Panc1 (cell line): ENCODE results near the gene RASGRF2. TPM values are rescaled to one million over a fixed set of nuclear protein-coding genes. Genes with fewer than 3 reads are reported as not detected.

Experiments
- ATAC-seq: fragments of 200-7000 bp; cut with Tn5 transposase; 2 replicates; pipeline ENCODE4 v1.9.1; 2020; ENCODE audit warnings: mild to moderate bottlenecking, moderate library complexity
- BruUV-seq: library from RNA; stranded (reverse); fragments of 400-500 nt; replicated peaks from 2 replicates; lab custom pipeline; 2021; lab: Mats Ljungman, UMichigan
- CTCF ChIA-PET: fragments of 300-600 bp; sonication (Branson Sonifier 250); formaldehyde crosslinking; loops from one replicate; lab custom pipeline; 2022; ENCODE audit warnings: antibody characterized with exemption; lab: Charles Lee
- POLR2A ChIA-PET: fragments of 300-600 bp; sonication (Branson Sonifier 250); formaldehyde crosslinking; loops from one replicate; lab custom pipeline; 2022; ENCODE audit warnings: antibody characterized with exemption; lab: Charles Lee
- DNase-seq: peaks from one replicate; pipeline ENCODE4 v3.0.0-alpha.2; 2010; ENCODE audit warnings: low read depth, low spot score
- H3K27ac ChIP-seq: 2 replicates; pipeline ENCODE4 v1.5.1; 2011; ENCODE audit warnings: mild to moderate bottlenecking, low read length, inconsistent platforms
- H3K27me3 ChIP-seq: fragments of 200-500 bp; sonication (Bioruptor generic); 2 replicates; pipeline ENCODE4 v1.6.0; 2014; ENCODE audit warnings: low read length, inconsistent platforms; ENCODE audit not compliant: control insufficient read depth, insufficient read depth
- H3K36me3 ChIP-seq: fragments of 200-500 bp; sonication (Bioruptor generic); 2 replicates; pipeline ENCODE4 v1.5.1; 2014; ENCODE audit warnings: inconsistent platforms, mild to moderate bottlenecking, low read length, moderate library complexity; ENCODE audit not compliant: control insufficient read depth, insufficient read depth
- H3K4me1 ChIP-seq: 2 replicates; pipeline ENCODE4 v1.5.1; 2011; ENCODE audit warnings: inconsistent platforms, mild to moderate bottlenecking, low read length, moderate library complexity; ENCODE audit not compliant: control insufficient read depth, insufficient read depth
- H3K4me3 ChIP-seq, 2 experiments: 2 replicates each; pipeline ENCODE4 v1.5.1; 2011 to 2012; ENCODE audit warnings: low read depth in 2 of 2, low read length in 2 of 2, mild to moderate bottlenecking in 2 of 2, inconsistent platforms in 1 of 2, moderate library complexity in 1 of 2
- H3K9me3 ChIP-seq: fragments of 200-500 bp; sonication (Bioruptor generic); 2 replicates; pipeline ENCODE4 v1.5.1; 2014; ENCODE audit warnings: low read depth, mild to moderate bottlenecking, inconsistent platforms, low read length, moderate library complexity; ENCODE audit not compliant: control insufficient read depth, insufficient read depth
- CTCF ChIP-seq: fragments of 450-650 bp; IDR thresholded peaks from 2 replicates; pipeline ENCODE4 v1.5.1; 2017; ENCODE audit warnings: mild to moderate bottlenecking
- POLR2AphosphoS5 ChIP-seq: IDR thresholded peaks from 2 replicates; pipeline ENCODE4 v1.6.1; 2012; ENCODE audit warnings: mild to moderate bottlenecking, low read depth, low read length, moderate library complexity
- SIN3A ChIP-seq: IDR thresholded peaks from 2 replicates; pipeline ENCODE4 v1.6.1; 2012; ENCODE audit warnings: low read depth, mild to moderate bottlenecking, low read length, moderate library complexity, borderline replicate concordance; ENCODE audit not compliant: insufficient read depth
- TCF7L2 ChIP-seq: IDR thresholded peaks from 2 replicates; pipeline ENCODE4 v1.6.1; 2011; ENCODE audit warnings: mild to moderate bottlenecking, low read depth, low read length, inconsistent platforms
- in situ Hi-C: cut with HindIII; loops from 2 replicates; pipeline ENCODE4 v1.10.0; 2016; ENCODE audit warnings: low sequenced_read_pairs, low pct_unique_long_range_greater_than_20kb
- intact Hi-C: fragments of 100-400 bp; cut with micrococcal nuclease; formaldehyde crosslinking; loops from one replicate; pipeline ENCODE4 v1.10.0; 2022; ENCODE audit not compliant: unreplicated experiment
- total RNA-seq: library from RNA; stranded (reverse); gene quantifications from one replicate; pipeline ENCODE4 v1.2.1, GENCODE V29; 2021; ENCODE audit not compliant: unreplicated experiment
- TF ChIP-seq, protein P1 (sequence below), 2 experiments: IDR thresholded peaks; 2 replicates each; pipeline ENCODE4 v1.6.1; 2011 to 2012; ENCODE audit warnings: low read depth in 2 of 2, control low read depth in 1 of 2, low read length in 1 of 2, mild to moderate bottlenecking in 1 of 2, moderate library complexity in 1 of 2; ENCODE audit not compliant: insufficient read depth in 1 of 2

The RASGRF2 gene
- total RNA-seq, 1 experiment from 2014 or later: 4.7 TPM

DNA sequence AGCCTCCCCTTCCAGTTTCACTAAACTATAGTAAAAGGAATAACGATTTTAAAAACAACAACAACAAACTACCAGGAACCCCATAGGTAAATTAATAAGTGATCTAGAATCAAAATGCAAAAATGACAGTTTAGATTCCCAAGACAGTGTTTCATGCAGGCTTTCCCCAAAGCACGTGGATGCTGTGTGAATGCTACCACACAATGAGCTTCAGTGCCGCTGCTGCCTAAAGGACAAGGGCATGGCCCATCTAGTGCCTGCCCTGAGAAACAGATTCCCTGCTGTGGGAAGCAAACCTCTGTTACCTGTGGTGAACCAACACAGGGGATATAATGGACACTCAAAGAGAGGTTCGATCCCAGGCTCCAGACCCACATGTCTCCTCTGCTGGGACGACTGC, 249.2 kb downstream of the RASGRF2 start:
- no TSS peak for BruUV-seq
- Histone ChIP-seq H3K27ac (no peak overlapping the region), H3K4me3 (no peak overlapping the region), H3K9me3 (no peaks in the 10 kb centered on the region), H3K36me3 (no peaks in the 10 kb centered on the region), H3K4me1 (no peaks in the 10 kb centered on the region), H3K27me3 (no peaks in the 10 kb centered on the region)
- ChIA-PET CTCF (no interaction called here), POLR2A (no interaction called here)
- ATAC-seq (no peak), DNase-seq (no peak)
- intact Hi-C loops (no loop called here), in situ Hi-C loops (no loop called here)
- TF ChIP-seq CTCF (no peak), SIN3A (no peak), POLR2AphosphoS5 (no peak), TCF7L2 (no peak)
- TF ChIP-seq, protein P1, sequence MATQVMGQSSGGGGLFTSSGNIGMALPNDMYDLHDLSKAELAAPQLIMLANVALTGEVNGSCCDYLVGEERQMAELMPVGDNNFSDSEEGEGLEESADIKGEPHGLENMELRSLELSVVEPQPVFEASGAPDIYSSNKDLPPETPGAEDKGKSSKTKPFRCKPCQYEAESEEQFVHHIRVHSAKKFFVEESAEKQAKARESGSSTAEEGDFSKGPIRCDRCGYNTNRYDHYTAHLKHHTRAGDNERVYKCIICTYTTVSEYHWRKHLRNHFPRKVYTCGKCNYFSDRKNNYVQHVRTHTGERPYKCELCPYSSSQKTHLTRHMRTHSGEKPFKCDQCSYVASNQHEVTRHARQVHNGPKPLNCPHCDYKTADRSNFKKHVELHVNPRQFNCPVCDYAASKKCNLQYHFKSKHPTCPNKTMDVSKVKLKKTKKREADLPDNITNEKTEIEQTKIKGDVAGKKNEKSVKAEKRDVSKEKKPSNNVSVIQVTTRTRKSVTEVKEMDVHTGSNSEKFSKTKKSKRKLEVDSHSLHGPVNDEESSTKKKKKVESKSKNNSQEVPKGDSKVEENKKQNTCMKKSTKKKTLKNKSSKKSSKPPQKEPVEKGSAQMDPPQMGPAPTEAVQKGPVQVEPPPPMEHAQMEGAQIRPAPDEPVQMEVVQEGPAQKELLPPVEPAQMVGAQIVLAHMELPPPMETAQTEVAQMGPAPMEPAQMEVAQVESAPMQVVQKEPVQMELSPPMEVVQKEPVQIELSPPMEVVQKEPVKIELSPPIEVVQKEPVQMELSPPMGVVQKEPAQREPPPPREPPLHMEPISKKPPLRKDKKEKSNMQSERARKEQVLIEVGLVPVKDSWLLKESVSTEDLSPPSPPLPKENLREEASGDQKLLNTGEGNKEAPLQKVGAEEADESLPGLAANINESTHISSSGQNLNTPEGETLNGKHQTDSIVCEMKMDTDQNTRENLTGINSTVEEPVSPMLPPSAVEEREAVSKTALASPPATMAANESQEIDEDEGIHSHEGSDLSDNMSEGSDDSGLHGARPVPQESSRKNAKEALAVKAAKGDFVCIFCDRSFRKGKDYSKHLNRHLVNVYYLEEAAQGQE (IDR thresholded peaks at IDR 0.05; ENCODE audit: insufficient read depth in 1 of 2, low read depth in 2 of 2, low read length in 1 of 2): no peak

DNA sequence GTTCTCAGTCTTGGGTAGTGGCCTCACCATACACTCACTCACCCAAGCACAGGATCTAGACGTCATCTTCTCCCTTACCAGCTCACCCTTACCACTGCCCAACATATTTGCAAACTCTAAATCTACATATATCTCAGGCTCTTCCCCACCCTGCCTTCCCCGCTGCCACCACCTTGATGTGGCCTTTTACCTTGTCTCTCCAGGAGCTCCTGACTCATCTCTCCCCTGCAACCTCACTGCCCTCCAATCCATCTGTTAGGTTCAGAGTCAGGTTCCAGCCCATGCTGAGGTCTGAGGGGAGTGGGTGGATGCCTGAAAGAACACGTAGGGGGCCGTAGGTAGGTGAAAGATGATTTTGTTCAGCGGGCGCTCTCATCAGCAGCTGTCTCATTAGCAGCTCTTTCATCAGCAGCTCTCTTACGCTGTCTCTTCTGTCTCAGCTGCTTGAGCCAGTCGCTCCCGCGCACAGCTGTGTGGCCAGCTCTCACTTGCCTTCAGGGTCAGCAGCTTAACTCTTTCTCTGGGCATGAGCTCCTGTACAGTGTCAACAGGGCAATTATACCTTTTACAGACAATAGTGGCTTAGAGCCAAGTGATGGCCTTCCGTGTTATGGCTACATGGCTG, 249.8 kb downstream of the RASGRF2 start:
- CTCF ChIA-PET: interaction anchor here (0.6 kb wide), 1 partner anchor 98 kb away, joined by 3 read pairs; no protein-coding TSS in a partner anchor

More for the DNA sequence above, 249.8 kb downstream of the RASGRF2 start:
- intact Hi-C loops (no loop called here), in situ Hi-C loops (no loop called here)
- Histone ChIP-seq H3K4me1 (no peaks in the 10 kb centered on the region), H3K27me3 (no peaks in the 10 kb centered on the region), H3K36me3 (no peaks in the 10 kb centered on the region), H3K27ac (no peak overlapping the region), H3K4me3 (no peak overlapping the region), H3K9me3 (no peaks in the 10 kb centered on the region)
- ATAC-seq (no peak; the same call in 1 of the 2 replicates), DNase-seq (no peak)
- BruUV-seq: no TSS peak
- TF ChIP-seq TCF7L2 (no peak), CTCF (no peak), POLR2AphosphoS5 (no peak), SIN3A (no peak)
- TF ChIP-seq, protein P1 (IDR thresholded peaks at IDR 0.05; ENCODE audit: insufficient read depth in 1 of 2, low read depth in 2 of 2, low read length in 1 of 2): no peak
- POLR2A ChIA-PET: interaction anchor here (0.6 kb wide), 1 partner anchor 378 kb away, joined by 3 read pairs; no protein-coding TSS in a partner anchor
